ENCODE measurements around the gene ARNT2. TPM values are rescaled to one million over a fixed set of nuclear protein-coding genes. Genes with fewer than 3 reads are reported as not detected.

ARNT2 gene
- polyA plus RNA-seq, 1 of the 3 experiments (the other 2 are of a cell fraction): 17.0 TPM

DNA sequence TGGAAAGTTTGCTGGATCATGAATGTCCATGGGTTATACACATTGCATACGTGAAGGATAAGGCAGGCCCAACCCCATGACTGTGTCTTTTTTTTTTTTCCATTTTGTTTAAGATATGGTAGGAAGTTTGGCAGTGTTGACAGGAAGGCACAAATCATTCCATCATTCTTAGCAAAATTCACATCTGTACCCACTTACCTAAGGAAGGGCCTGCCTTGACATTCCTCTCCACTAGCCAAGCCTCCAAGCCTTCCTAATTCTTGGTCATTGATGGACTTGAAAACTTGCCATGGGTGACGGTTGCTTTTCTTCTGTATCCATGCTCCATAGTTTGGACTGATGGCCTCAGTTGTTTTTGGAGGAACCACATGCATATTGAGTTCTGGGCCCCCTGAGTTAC is 54.4 kb downstream of the ARNT2 start:
- POLR2A ChIA-PET: no interaction called here
- Histone ChIP-seq H3K4me3 (ENCODE audit: low read depth in 2 of 2, low read length in 1 of 2) (no peak overlapping the region), H3K4me2 (no peak overlapping the region), H3K79me2 (ENCODE audit: insufficient read depth) (no peaks in the 10 kb centered on the region), H3K9ac (no peak overlapping the region), H4K20me1 (ENCODE audit: insufficient read depth) (no peaks in the 10 kb centered on the region), H3K9me3 (no peaks in the 10 kb centered on the region), H3K27ac (ENCODE audit: low read depth in 2 of 2, low read length in 1 of 2) (no peak overlapping the region), H3F3A (replicated peaks; ENCODE audit: insufficient read depth) (peaks cover 8% of the 10 kb centered on the region), H2AFZ (ENCODE audit: low read depth) (no peak overlapping the region), H3K9me2 (no peaks in the 10 kb centered on the region), H3K4me1 (ENCODE audit: control insufficient read depth in 1 of 2, insufficient read depth in 2 of 2, low read depth in 1 of 2, low read length in 1 of 2) (peaks cover 7 to 13% of the 10 kb centered on the region in 2 experiments; a peak in 3 of 4 replicates), H3K27me3 (ENCODE audit: insufficient read depth) (no peaks in the 10 kb centered on the region), H3K36me3 (replicated peaks in 1 of 2; ENCODE audit: control insufficient read depth in 1 of 2, insufficient read depth in 2 of 2, low read length in 1 of 2) (peaks cover under 1 to 5% of the 10 kb centered on the region in 2 experiments)
- 98% methylated on average over 2 of the region's 2 CpGs for WGBS (ENCODE audit: low lambda C conversion rate)
- no peak for TF ChIP-seq RCOR1 (IDR thresholded peaks at IDR 0.05; ENCODE audit: low read length)
- no peak for TF ChIP-seq FOSL2 (IDR thresholded peaks at IDR 0.05; ENCODE audit: borderline replicate concordance, low read depth)
- no peak for TF ChIP-seq RAD21 (IDR thresholded peaks at IDR 0.05; ENCODE audit: low read length)
- TF ChIP-seq FOXJ3 (CRISPR knock-in tag; IDR thresholded peaks at IDR 0.05): no peak
- TF ChIP-seq MEF2A (IDR thresholded peaks at IDR 0.05; ENCODE audit: borderline replicate concordance, low read depth): no peak
- TF ChIP-seq NRF1 (IDR thresholded peaks at IDR 0.05; ENCODE audit: low read depth, low read length): no peak
- TF ChIP-seq, protein P1, sequence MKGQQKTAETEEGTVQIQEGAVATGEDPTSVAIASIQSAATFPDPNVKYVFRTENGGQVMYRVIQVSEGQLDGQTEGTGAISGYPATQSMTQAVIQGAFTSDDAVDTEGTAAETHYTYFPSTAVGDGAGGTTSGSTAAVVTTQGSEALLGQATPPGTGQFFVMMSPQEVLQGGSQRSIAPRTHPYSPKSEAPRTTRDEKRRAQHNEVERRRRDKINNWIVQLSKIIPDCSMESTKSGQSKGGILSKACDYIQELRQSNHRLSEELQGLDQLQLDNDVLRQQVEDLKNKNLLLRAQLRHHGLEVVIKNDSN (IDR thresholded peaks at IDR 0.05; ENCODE audit: borderline replicate concordance, low read depth): no peak
- TF ChIP-seq TEAD4 (IDR thresholded peaks at IDR 0.05; ENCODE audit: borderline replicate concordance, insufficient read depth): no peak
- TF ChIP-seq, protein P2, sequence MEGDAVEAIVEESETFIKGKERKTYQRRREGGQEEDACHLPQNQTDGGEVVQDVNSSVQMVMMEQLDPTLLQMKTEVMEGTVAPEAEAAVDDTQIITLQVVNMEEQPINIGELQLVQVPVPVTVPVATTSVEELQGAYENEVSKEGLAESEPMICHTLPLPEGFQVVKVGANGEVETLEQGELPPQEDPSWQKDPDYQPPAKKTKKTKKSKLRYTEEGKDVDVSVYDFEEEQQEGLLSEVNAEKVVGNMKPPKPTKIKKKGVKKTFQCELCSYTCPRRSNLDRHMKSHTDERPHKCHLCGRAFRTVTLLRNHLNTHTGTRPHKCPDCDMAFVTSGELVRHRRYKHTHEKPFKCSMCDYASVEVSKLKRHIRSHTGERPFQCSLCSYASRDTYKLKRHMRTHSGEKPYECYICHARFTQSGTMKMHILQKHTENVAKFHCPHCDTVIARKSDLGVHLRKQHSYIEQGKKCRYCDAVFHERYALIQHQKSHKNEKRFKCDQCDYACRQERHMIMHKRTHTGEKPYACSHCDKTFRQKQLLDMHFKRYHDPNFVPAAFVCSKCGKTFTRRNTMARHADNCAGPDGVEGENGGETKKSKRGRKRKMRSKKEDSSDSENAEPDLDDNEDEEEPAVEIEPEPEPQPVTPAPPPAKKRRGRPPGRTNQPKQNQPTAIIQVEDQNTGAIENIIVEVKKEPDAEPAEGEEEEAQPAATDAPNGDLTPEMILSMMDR (IDR thresholded peaks at IDR 0.05): no peak
- no peak for TF ChIP-seq NFIC (IDR thresholded peaks at IDR 0.05; ENCODE audit: borderline replicate concordance)
- no peak for DNase-seq
- CTCF ChIA-PET: interaction anchor here (1.7 to 16.5 kb wide), 5 partner anchors 8 to 512 kb away, joined by 3 to 185 read pairs (median 38); partner anchors contain the start of gene CEMIP

DNA sequence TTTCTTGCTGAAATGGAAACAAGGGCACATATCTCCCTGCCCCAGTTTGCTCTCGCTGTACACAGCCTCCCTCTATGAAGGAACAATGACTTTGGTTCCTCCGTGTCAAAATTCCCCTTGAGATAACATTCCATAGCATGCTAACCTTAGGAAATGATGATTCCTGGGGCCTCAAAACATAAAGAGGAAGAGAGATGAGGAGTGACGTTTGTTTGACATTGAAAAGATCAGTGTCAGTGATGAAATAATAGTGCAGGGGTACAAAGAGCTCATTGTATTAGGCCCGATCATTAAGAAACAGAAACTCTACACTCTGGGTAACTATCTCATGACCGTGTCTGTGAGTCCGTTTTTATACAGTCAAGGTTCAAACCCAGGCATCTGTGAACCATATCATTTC is 55.2 kb downstream of the ARNT2 start:
- peaks cover 8% of the 10 kb centered on the region for H3F3A ChIP-seq (replicated peaks; ENCODE audit: insufficient read depth)
- H4K20me1 ChIP-seq (ENCODE audit: insufficient read depth): no peaks in the 10 kb centered on the region
- H3K9me2 ChIP-seq: no peaks in the 10 kb centered on the region
- no peak for TF ChIP-seq RFX5 (IDR thresholded peaks at IDR 0.05; ENCODE audit: low read length)
- no peak for TF ChIP-seq FOXM1 (IDR thresholded peaks at IDR 0.05; ENCODE audit: low read depth)
- TF ChIP-seq GATA2 (CRISPR knock-in tag; IDR thresholded peaks at IDR 0.05): no peak
- TF ChIP-seq, protein P3, sequence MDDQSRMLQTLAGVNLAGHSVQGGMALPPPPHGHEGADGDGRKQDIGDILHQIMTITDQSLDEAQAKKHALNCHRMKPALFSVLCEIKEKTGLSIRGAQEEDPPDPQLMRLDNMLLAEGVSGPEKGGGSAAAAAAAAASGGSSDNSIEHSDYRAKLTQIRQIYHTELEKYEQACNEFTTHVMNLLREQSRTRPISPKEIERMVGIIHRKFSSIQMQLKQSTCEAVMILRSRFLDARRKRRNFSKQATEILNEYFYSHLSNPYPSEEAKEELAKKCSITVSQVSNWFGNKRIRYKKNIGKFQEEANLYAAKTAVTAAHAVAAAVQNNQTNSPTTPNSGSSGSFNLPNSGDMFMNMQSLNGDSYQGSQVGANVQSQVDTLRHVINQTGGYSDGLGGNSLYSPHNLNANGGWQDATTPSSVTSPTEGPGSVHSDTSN (IDR thresholded peaks at IDR 0.05): no peak
- TF ChIP-seq YY1 (IDR thresholded peaks at IDR 0.05; ENCODE audit: low read depth): no peak
- TF ChIP-seq EP300 (IDR thresholded peaks at IDR 0.05; ENCODE audit: borderline replicate concordance in 1 of 2, low read depth in 1 of 2, low read length in 1 of 2): no peak
- no peak for TF ChIP-seq MXI1 (IDR thresholded peaks at IDR 0.05; ENCODE audit: low read depth, low read length)
- TF ChIP-seq, protein P4, sequence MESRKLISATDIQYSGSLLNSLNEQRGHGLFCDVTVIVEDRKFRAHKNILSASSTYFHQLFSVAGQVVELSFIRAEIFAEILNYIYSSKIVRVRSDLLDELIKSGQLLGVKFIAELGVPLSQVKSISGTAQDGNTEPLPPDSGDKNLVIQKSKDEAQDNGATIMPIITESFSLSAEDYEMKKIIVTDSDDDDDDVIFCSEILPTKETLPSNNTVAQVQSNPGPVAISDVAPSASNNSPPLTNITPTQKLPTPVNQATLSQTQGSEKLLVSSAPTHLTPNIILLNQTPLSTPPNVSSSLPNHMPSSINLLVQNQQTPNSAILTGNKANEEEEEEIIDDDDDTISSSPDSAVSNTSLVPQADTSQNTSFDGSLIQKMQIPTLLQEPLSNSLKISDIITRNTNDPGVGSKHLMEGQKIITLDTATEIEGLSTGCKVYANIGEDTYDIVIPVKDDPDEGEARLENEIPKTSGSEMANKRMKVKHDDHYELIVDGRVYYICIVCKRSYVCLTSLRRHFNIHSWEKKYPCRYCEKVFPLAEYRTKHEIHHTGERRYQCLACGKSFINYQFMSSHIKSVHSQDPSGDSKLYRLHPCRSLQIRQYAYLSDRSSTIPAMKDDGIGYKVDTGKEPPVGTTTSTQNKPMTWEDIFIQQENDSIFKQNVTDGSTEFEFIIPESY (IDR thresholded peaks at IDR 0.05; ENCODE audit: borderline replicate concordance, low read depth): no peak
- TF ChIP-seq FOXJ3 (CRISPR knock-in tag; IDR thresholded peaks at IDR 0.05): no peak
- TF ChIP-seq ELF1 (IDR thresholded peaks at IDR 0.05): no peak
- TF ChIP-seq RCOR1 (IDR thresholded peaks at IDR 0.05; ENCODE audit: low read length): no peak
- TF ChIP-seq SIN3A (IDR thresholded peaks at IDR 0.05; ENCODE audit: borderline replicate concordance, low read depth, low read length): no peak
- TF ChIP-seq, protein P5, sequence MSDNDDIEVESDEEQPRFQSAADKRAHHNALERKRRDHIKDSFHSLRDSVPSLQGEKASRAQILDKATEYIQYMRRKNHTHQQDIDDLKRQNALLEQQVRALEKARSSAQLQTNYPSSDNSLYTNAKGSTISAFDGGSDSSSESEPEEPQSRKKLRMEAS (IDR thresholded peaks at IDR 0.05; ENCODE audit: low read depth): no peak
- DNase-seq: no peak
- WGBS (ENCODE audit: low lambda C conversion rate): 88% methylated on average over 6 of the region's 6 CpGs
- ChIA-PET CTCF (interaction anchor here (1.7 to 16.5 kb wide), 4 partner anchors 53 to 511 kb away, joined by 5 to 185 read pairs (median 6); partner anchors contain the start of gene CEMIP), POLR2A (no interaction called here)
- no peaks in the 10 kb centered on the region for H3K27me3 ChIP-seq (ENCODE audit: insufficient read depth)
- H2AFZ ChIP-seq (ENCODE audit: low read depth): no peak overlapping the region
- no peak overlapping the region for H3K27ac ChIP-seq (ENCODE audit: low read depth in 2 of 2, low read length in 1 of 2)
- no peaks in the 10 kb centered on the region for H3K9me3 ChIP-seq
- no peak overlapping the region for H3K4me2 ChIP-seq
- H3K79me2 ChIP-seq (ENCODE audit: insufficient read depth): no peaks in the 10 kb centered on the region
- no peak overlapping the region for H3K9ac ChIP-seq
- peaks cover 7 to 13% of the 10 kb centered on the region in 2 experiments; a peak in 3 of 4 replicates for H3K4me1 ChIP-seq (ENCODE audit: control insufficient read depth in 1 of 2, insufficient read depth in 2 of 2, low read depth in 1 of 2, low read length in 1 of 2)
- H3K36me3 ChIP-seq (replicated peaks in 1 of 2; ENCODE audit: control insufficient read depth in 1 of 2, insufficient read depth in 2 of 2, low read length in 1 of 2): peaks cover 0 to 5% of the 10 kb centered on the region in 2 experiments
- H3K4me3 ChIP-seq (ENCODE audit: low read depth in 2 of 2, low read length in 1 of 2): no peak overlapping the region
